Liver (tissue), 3 donors: ENCODE data around the gene KCTD2.

ENCODE experiments used
- CTCF ChIP-seq: fragments of 150-350 bp; IDR thresholded peaks from 2 replicates; pipeline ENCODE4 v1.5.1; 2017; ENCODE audit warnings: improper control_type of control experiment, low read depth, low read length; ENCODE audit not compliant: missing input control
- EGR1 ChIP-seq, 2 donors: IDR thresholded peaks; 2 replicates each; pipeline ENCODE4 v1.6.1; 2016 to 2018; ENCODE audit warnings: antibody characterized with exemption in 2 of 2, low read depth in 2 of 2
- GABPA ChIP-seq, 2 donors: IDR thresholded peaks in 1 of 2; conservative IDR thresholded peaks in 1 of 2; 2 replicates each; pipeline ENCODE4 v1.6.1; 2016; ENCODE audit warnings: antibody characterized with exemption in 2 of 2, mild to moderate bottlenecking in 1 of 2, moderate library complexity in 1 of 2
- REST ChIP-seq: IDR thresholded peaks from 2 replicates; pipeline ENCODE4 v1.6.1; 2016; ENCODE audit warnings: antibody characterized with exemption, mild to moderate bottlenecking
- RXRA ChIP-seq, 2 donors: IDR thresholded peaks; 2 replicates each; pipeline ENCODE4 v1.6.1; 2017 to 2018; ENCODE audit warnings: antibody characterized with exemption in 2 of 2, mild to moderate bottlenecking in 1 of 2
- SP1 ChIP-seq: IDR thresholded peaks from 2 replicates; pipeline ENCODE4 v1.6.1; 2018; ENCODE audit warnings: antibody characterized with exemption, mild to moderate bottlenecking
- TAF1 ChIP-seq: conservative IDR thresholded peaks from 2 replicates; pipeline ENCODE4 v1.6.1; 2016; ENCODE audit warnings: antibody characterized with exemption, mild to moderate bottlenecking
- ZBTB33 ChIP-seq: IDR thresholded peaks from 2 replicates; pipeline ENCODE4 v1.6.1; 2016; ENCODE audit warnings: antibody characterized with exemption
- TF ChIP-seq, protein P1 (sequence below): IDR thresholded peaks from 2 replicates; pipeline ENCODE4 v1.6.1; 2016; ENCODE audit warnings: antibody characterized with exemption
- donor health status: healthy.
- donor health status: healthy.

- TF ChIP-seq CTCF (no peak), GABPA (IDR thresholded peaks at IDR 0.05 in 1 of 2, conservative IDR thresholded peaks at IDR 0.05 in 1 of 2) (no peak), SP1 (no peak), REST (no peak), TAF1 (no peak), RXRA (IDR thresholded peaks at IDR 0.05) (no peak), ZBTB33 (no peak), EGR1 (IDR thresholded peaks at IDR 0.05; ENCODE audit: low read depth in 2 of 2) (no peak)
- TF ChIP-seq, protein P1, sequence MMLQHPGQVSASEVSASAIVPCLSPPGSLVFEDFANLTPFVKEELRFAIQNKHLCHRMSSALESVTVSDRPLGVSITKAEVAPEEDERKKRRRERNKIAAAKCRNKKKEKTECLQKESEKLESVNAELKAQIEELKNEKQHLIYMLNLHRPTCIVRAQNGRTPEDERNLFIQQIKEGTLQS = no peak
Observed at GRCh38 chr17:75111777-75112335, 64.8 kb downstream of the KCTD2 start.
